Subcutaneous adipose tissue (tissue), 4 donors: ENCODE results near the gene WSB1. TPM values are rescaled to one million over a fixed set of nuclear protein-coding genes. Genes with fewer than 3 reads are reported as not detected.

ENCODE experiments used
- CTCF ChIP-seq: fragments of 450-650 bp; IDR thresholded peaks from one replicate; pipeline ENCODE4 v1.5.1; 2016; ENCODE audit warnings: low read depth, mild to moderate bottlenecking, control low read depth, antibody characterized with exemption, moderate library complexity
- total RNA-seq, 4 donors: library from RNA; depleted of rRNA; stranded (reverse); fragments of >200 nt; gene quantifications; one replicate each; pipeline ENCODE4 v1.1.0, GENCODE V29; 2016

Gene WSB1
- total RNA-seq, 4 donors from 2014 or later = 134 to 187 (median 158) TPM

- TF ChIP-seq CTCF = no peak
These were observed 37.5 kb upstream of the WSB1 start for GRCh38 chr17:27256225-27257030.

- TF ChIP-seq CTCF = no peak
These were observed 36.9 kb upstream of the WSB1 start for GRCh38 chr17:27257031-27257357.

GRCh38 chr17:27259356-27259755 lies 34.6 kb upstream of the WSB1 start:
- TF ChIP-seq CTCF = no peak

DNA sequence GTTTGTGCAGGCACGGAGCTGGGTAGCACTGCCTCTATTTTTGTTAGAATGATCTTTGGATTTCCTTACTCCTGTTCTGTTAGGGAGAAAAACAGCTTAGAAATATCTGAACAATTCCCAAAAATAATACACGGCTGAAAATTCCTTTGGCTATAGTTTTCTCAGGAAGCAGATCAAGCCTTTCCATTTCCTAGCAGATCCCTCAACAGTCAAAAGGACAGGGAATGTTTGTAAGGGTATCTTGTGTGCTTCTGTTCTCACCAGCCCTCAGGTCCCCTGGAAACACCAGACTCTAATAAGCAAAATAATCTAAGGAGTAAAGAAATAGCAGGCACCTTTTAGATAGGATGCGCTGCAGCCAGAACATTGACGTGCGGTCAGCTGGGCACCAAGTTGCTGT lies 30.5 kb upstream of the WSB1 start:
- TF ChIP-seq CTCF = no peak

DNA sequence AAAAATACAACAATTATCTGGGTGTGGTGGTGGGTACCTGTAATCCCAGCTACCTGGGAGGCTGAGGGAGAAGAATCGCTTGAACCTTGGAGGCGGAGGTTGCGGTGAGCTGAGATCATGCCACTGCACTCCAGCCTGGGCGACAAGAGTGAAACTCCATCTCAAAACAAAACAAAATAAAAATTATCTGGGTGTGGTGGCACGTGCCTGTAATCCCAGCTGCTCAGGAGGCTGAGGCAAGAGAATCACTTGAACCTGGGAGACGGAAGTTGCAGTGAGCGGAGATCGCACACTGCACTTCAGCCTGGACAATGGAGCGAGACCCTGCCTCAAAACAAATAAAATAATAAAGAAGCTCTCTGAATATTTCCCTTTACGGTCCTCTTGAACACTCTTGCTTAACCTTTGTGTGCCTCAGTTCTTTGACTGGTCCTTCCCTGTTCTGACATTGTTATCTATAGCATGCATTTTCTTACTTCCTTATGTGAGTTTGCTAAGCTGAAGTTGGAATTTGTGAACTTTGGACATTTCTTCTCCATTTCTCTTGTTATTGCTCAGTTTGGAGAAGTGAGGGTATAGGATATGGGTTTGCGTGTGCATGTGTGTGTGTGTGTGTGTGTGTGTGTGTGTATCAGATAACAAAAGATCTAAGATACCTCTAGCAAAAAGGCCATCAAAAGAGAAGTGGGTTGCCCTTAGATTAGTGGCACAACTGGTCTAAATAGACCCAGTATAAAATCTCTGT lies 29.7 kb upstream of the WSB1 start:
- no peak for TF ChIP-seq CTCF

DNA sequence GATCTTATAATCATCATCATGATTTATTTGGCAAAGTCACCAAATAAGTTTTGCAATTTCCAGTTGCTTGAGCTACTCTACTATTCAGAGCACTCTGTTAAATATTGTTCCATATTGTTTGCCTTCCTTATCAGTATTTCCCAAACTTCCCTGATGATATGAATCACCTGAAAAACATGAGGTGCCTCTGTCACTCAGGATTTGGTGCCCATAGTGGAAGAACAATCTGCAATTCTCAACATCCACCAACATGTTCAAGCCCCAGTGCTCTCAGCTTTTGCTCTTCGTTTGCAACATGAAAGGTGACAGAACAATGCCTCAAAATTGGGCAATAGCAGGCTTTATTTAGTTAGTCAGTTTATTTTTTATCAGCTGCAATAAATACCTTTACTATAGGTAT lies 28.6 kb upstream of the WSB1 start:
- TF ChIP-seq CTCF = no peak

GRCh38 chr17:27266228-27266627 lies 27.7 kb upstream of the WSB1 start:
- no peak for TF ChIP-seq CTCF
